PC-3 (cell line): Measurements from ENCODE around the gene CCSER1. TPM values are rescaled to one million over a fixed set of nuclear protein-coding genes. Genes with fewer than 3 reads are reported as not detected.
A peak's percentile ranks its signal among the peaks of the same experiment; 100 is the strongest.

Experiments
- ATAC-seq: fragments of 200-7000 bp; cut with Tn5 transposase; 2 replicates; pipeline ENCODE4 v1.9.1; 2020; ENCODE audit warnings: mild to moderate bottlenecking, moderate library complexity
- BruUV-seq: library from RNA; stranded (reverse); fragments of 400-500 nt; replicated peaks from 2 replicates; lab custom pipeline; 2021; lab: Mats Ljungman, UMichigan
- CTCF ChIA-PET: fragments of 300-600 bp; sonication (Branson Sonifier 250); formaldehyde crosslinking; loops from one replicate; lab custom pipeline; 2022; ENCODE audit warnings: antibody characterized with exemption; lab: Charles Lee
- POLR2A ChIA-PET: fragments of 300-600 bp; sonication (Branson Sonifier 250); formaldehyde crosslinking; loops from one replicate; lab custom pipeline; 2022; ENCODE audit warnings: antibody characterized with exemption; ENCODE audit not compliant: unreplicated experiment; lab: Charles Lee
- DNase-seq: peaks from one replicate; pipeline ENCODE4 v3.0.0-alpha.2; 2015
- H2AFZ ChIP-seq: fragments of 300-600 bp; sonication (generic); 2 replicates; pipeline ENCODE4 v1.6.0; 2016; ENCODE audit warnings: antibody characterized with exemption, low read length
- H3F3A ChIP-seq: fragments of 300-600 bp; sonication (generic); one replicate; pipeline ENCODE4 v1.6.0; 2017; ENCODE audit warnings: antibody characterized with exemption, low read length, control low read depth, mild to moderate bottlenecking; ENCODE audit not compliant: unreplicated experiment
- H3K27ac ChIP-seq: fragments of 300-600 bp; sonication (generic); 2 replicates; pipeline ENCODE4 v1.5.1; 2016; ENCODE audit warnings: mild to moderate bottlenecking, low read length
- H3K27me3 ChIP-seq: fragments of 300-600 bp; sonication (generic); 2 replicates; pipeline ENCODE4 v1.6.1; 2016; ENCODE audit warnings: low read length, mixed read lengths
- H3K36me3 ChIP-seq: fragments of 300-600 bp; sonication (generic); 2 replicates; pipeline ENCODE4 v1.6.1; 2016; ENCODE audit warnings: low read depth, mixed run types, low read length, mixed read lengths
- H3K4me1 ChIP-seq: fragments of 300-600 bp; sonication (generic); 2 replicates; pipeline ENCODE4 v1.5.1; 2016; ENCODE audit warnings: low read length; ENCODE audit not compliant: insufficient read depth
- H3K4me2 ChIP-seq: fragments of 300-600 bp; sonication (generic); 2 replicates; pipeline ENCODE4 v1.6.0; 2016; ENCODE audit warnings: low read length
- H3K4me3 ChIP-seq: fragments of 300-600 bp; sonication (generic); 2 replicates; pipeline ENCODE4 v1.5.1; 2016; ENCODE audit warnings: mild to moderate bottlenecking, low read length, mixed read lengths
- H3K79me2 ChIP-seq: fragments of 300-600 bp; sonication (generic); 2 replicates; pipeline ENCODE4 v1.6.1; 2017; ENCODE audit warnings: low read length, mixed read lengths
- H3K9ac ChIP-seq: fragments of 300-600 bp; sonication (generic); 2 replicates; pipeline ENCODE4 v1.6.0; 2016; ENCODE audit warnings: mild to moderate bottlenecking, low read length
- H3K9me2 ChIP-seq: fragments of 300-600 bp; sonication (generic); replicated peaks from 2 replicates; pipeline ENCODE4 v1.6.1; 2016; ENCODE audit warnings: mixed run types, low read length, mixed read lengths
- H3K9me3 ChIP-seq: fragments of 300-600 bp; sonication (generic); 2 replicates; pipeline ENCODE4 v1.6.1; 2016; ENCODE audit warnings: low read length, mixed read lengths
- H4K20me1 ChIP-seq: fragments of 300-600 bp; sonication (generic); 2 replicates; pipeline ENCODE4 v1.6.1; 2016; ENCODE audit warnings: low read length, mixed read lengths
- CTCF ChIP-seq: fragments of 300-600 bp; sonication (generic); conservative IDR thresholded peaks from 2 replicates; pipeline ENCODE4 v1.5.1; 2017; ENCODE audit warnings: antibody characterized with exemption, low read depth, mild to moderate bottlenecking, low read length
- EZH2 ChIP-seq: fragments of 300-600 bp; sonication (generic); IDR thresholded peaks from one replicate; pipeline ENCODE4 v1.6.1; 2017; ENCODE audit warnings: antibody characterized with exemption, mild to moderate bottlenecking, low read length; ENCODE audit not compliant: unreplicated experiment
- EZH2phosphoT487 ChIP-seq: fragments of 300-600 bp; sonication (generic); IDR thresholded peaks from 2 replicates; pipeline ENCODE4 v1.6.1; 2018; ENCODE audit warnings: mild to moderate bottlenecking, antibody characterized with exemption, low read length, borderline replicate concordance
- intact Hi-C: fragments of 100-400 bp; cut with micrococcal nuclease; formaldehyde crosslinking; loops from 2 replicates; pipeline ENCODE4 v1.9.0; 2023
- total RNA-seq: library from RNA; depleted of rRNA; stranded (reverse); fragments of >200 nt; gene quantifications from 2 replicates; pipeline ENCODE4 v1.2.3, GENCODE V29; 2014

The CCSER1 gene
- total RNA-seq, 1 experiment from 2014 or later: 6.0 TPM

- H3F3A ChIP-seq: no peaks in the 10 kb centered on the region
- ATAC-seq (no peak), DNase-seq (no peak)
- no peaks in the 10 kb centered on the region for H3K79me2 ChIP-seq
- no peak overlapping the region for H3K4me2 ChIP-seq
- H3K9ac ChIP-seq: no peak overlapping the region
- CTCF ChIA-PET: no interaction called here
- POLR2A ChIA-PET: no interaction called here
- H3K27ac ChIP-seq: no peak overlapping the region
- H4K20me1 ChIP-seq: no peaks in the 10 kb centered on the region
- intact Hi-C loops: no loop called here
- H3K4me1 ChIP-seq: peaks cover 19% of the 10 kb centered on the region
- no peaks in the 10 kb centered on the region for H3K9me2 ChIP-seq
- H2AFZ ChIP-seq: no peak overlapping the region
- no peak for TF ChIP-seq EZH2phosphoT487
- TF ChIP-seq CTCF: no peak
- TF ChIP-seq EZH2: no peak
- no peak overlapping the region for H3K4me3 ChIP-seq
- BruUV-seq: no TSS peak
- no peaks in the 10 kb centered on the region for H3K36me3 ChIP-seq
- H3K27me3 ChIP-seq: no peaks in the 10 kb centered on the region
- H3K9me3 ChIP-seq: no peaks in the 10 kb centered on the region
These were observed 603.6 kb downstream of the CCSER1 start for GRCh38 chr4:90730752-90731151.

- H3F3A ChIP-seq: no peaks in the 10 kb centered on the region
- no peak overlapping the region for H3K27ac ChIP-seq
- no peak overlapping the region for H3K4me2 ChIP-seq
- no peak overlapping the region for H3K4me3 ChIP-seq
- DNase-seq (no peak), ATAC-seq (no peak)
- no peaks in the 10 kb centered on the region for H4K20me1 ChIP-seq
- no peak overlapping the region for H2AFZ ChIP-seq
- ChIA-PET CTCF (no interaction called here), POLR2A (no interaction called here)
- H3K4me1 ChIP-seq: peaks cover 7% of the 10 kb centered on the region
- intact Hi-C loops: no loop called here
- no peaks in the 10 kb centered on the region for H3K36me3 ChIP-seq
- no peaks in the 10 kb centered on the region for H3K9me3 ChIP-seq
- no peak overlapping the region for H3K9ac ChIP-seq
- TF ChIP-seq CTCF: no peak
- H3K79me2 ChIP-seq: no peaks in the 10 kb centered on the region
- no TSS peak for BruUV-seq
- no peaks in the 10 kb centered on the region for H3K9me2 ChIP-seq
- H3K27me3 ChIP-seq: no peaks in the 10 kb centered on the region
These were observed 606.0 kb downstream of the CCSER1 start for GRCh38 chr4:90733211-90733610.

GRCh38 chr4:90745176-90745575 lies 618.0 kb downstream of the CCSER1 start:
- H3F3A ChIP-seq: no peaks in the 10 kb centered on the region
- peak overlapping the region; percentile 43; the same call in 1 of the 2 replicates for H3K27ac ChIP-seq
- peaks cover 19% of the 10 kb centered on the region for H3K4me1 ChIP-seq
- no peaks in the 10 kb centered on the region for H3K79me2 ChIP-seq
- peak; percentile 85 for DNase-seq
- H3K27me3 ChIP-seq: no peaks in the 10 kb centered on the region
- intact Hi-C loops: no loop called here
- no peaks in the 10 kb centered on the region for H3K9me3 ChIP-seq
- ChIA-PET POLR2A (no interaction called here), CTCF (no interaction called here)
- no peaks in the 10 kb centered on the region for H3K36me3 ChIP-seq
- no peak overlapping the region for H3K9ac ChIP-seq
- H3K9me2 ChIP-seq: no peaks in the 10 kb centered on the region
- TF ChIP-seq CTCF: no peak
- TF ChIP-seq EZH2phosphoT487: no peak
- TF ChIP-seq EZH2: no peak
- BruUV-seq: no TSS peak
- peak overlapping the region; percentile 50 for H3K4me2 ChIP-seq
- no peak overlapping the region for H2AFZ ChIP-seq
- ATAC-seq: peak; percentile 90
- H3K4me3 ChIP-seq: no peak overlapping the region
- no peaks in the 10 kb centered on the region for H4K20me1 ChIP-seq
